ENCODE results near the gene TRIP10.

DNA sequence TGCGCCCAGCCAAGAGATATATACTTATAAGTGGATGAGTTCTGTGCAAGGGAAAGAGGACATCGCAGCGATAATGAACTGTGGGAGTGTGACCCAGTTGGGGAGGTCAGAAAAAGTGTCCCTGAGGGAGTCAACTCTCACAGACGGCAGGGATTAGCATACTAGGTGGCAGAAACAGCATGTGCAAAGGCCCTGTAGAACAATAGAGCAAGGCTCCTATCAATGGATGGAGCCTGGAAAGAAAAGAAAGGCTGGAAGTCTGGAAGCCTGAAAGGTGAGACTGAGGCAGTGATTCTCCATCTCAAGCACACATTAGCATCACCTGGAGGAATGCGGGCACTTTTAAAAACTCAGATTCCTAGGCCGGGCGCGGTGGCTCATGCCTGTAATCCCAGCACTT is 48.1 kb upstream of the TRIP10 start:
- TF ChIP-seq POLR2A (IDR thresholded peaks at IDR 0.05) (no peak), CTCF (IDR thresholded peaks at IDR 0.05 in 8 of 11, conservative IDR thresholded peaks at IDR 0.05 in 3 of 11) (no peak), POLR2AphosphoS5 (IDR thresholded peaks at IDR 0.05) (no peak)

All from spleen (tissue), 7 donors.